A549 treated with dexamethasone at 1 μM for 4 hours (cell line): Measurements from ENCODE around the gene KDM3A. TPM values are rescaled to one million over a fixed set of nuclear protein-coding genes. Genes with fewer than 3 reads are reported as not detected.

Source experiments
- total RNA-seq: library from RNA; stranded (reverse); fragments of 200-300 nt; extraction: Qiagen RNA extraction; gene quantifications from 5 replicates; pipeline ENCODE4 v1.2.3, GENCODE V29; 2022

KDM3A gene
- total RNA-seq = 17.2 to 23.9 TPM (median 23.0 TPM) in 5 replicates

GRCh38 chr2:86440631-86441391, at the start of gene KDM3A:
KDM3A (plus strand) TSS chr2:86441371; CDS start chr2:86442048, 677 bp downstream.

Other genes starting within 250 kb of the KDM3A start
- gene IMMT, start 245.9 kb upstream of the KDM3A start, total RNA-seq = 110 to 120 TPM (median 116 TPM) in 5 replicates
- gene MRPL35, start 241.9 kb upstream of the KDM3A start, total RNA-seq = 65.9 to 98.4 TPM (median 69.3 TPM) in 5 replicates
- 0.89 to 1.6 TPM (median 1.2 TPM) in 5 replicates for gene REEP1, start 103.7 kb upstream of the KDM3A start, total RNA-seq
- 111 to 143 TPM (median 134 TPM) in 5 replicates for gene CHMP3, start 122.1 kb downstream of the KDM3A start, total RNA-seq
- gene RNF103, start 182.5 kb downstream of the KDM3A start, total RNA-seq = 55.8 to 69.5 TPM (median 66.7 TPM) in 5 replicates